ENCODE results near the gene SLC25A30. TPM values are rescaled to one million over a fixed set of nuclear protein-coding genes. Genes with fewer than 3 reads are reported as not detected.
"Not testable (repeated sequence)": the region's sequence is repeated elsewhere in the genome, so short reads cannot be mapped to it uniquely, and the experiment has no call there.

SLC25A30 gene
- polyA plus RNA-seq, 4 donors = 22.4 to 32.4 (median 29.1) TPM

- peak in 3 of 4 donors; percentile 44 to 67 (median 62) for DNase-seq (ENCODE audit: low read depth in 4 of 4, low spot score in 3 of 4)
These were observed 47.2 kb downstream of the SLC25A30 start for GRCh38 chr13:45370922-45371406.

DNA sequence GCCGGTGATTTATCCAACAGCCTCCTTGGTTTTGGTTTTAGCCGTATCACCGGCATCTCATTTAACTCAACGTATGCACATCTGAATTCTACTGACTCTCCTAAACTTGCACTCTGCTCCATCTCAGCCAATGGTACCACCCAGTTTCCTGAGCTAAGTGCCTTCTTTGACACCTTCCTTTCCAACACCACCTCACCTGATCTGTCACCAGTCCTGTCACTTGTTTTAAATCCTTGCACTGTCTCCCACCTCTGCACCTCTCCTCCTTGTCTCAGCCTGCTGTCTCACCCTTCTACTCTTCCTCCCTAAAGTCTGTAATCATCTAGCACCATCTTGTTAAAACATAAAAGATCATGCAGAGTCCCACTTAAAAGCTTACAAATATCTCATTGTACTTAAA is 49.1 kb downstream of the SLC25A30 start:
- no peak for DNase-seq (ENCODE audit: low read depth in 4 of 4, low spot score in 3 of 4)

- DNase-seq (ENCODE audit: low read depth in 4 of 4, low spot score in 3 of 4) = no peak
These were observed 49.6 kb downstream of the SLC25A30 start for GRCh38 chr13:45368571-45368970.

GRCh38 chr13:45368005-45368404 is 50.2 kb downstream of the SLC25A30 start:
- DNase-seq (ENCODE audit: low read depth in 4 of 4, low spot score in 3 of 4) = no peak

DNA sequence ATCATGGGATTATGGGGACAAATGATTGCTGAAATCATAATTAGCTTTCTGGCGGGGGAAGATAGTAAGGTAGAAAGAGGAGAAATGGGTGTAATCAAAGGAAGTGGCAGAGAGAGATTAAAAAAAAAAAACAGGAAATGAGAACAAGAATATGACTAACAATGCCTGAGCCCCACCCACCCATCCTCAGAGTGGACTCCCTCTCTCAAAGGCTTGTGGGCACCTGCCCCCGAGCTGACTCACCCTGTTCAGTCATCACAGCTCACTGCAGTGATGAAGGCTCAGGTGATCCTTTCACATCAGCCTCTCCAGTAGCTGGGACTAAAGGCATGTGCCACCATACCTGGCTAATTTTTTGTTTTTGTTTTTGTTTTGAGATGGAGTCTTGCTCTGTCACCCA is 50.8 kb downstream of the SLC25A30 start:
- no peak for DNase-seq (ENCODE audit: low read depth in 4 of 4, low spot score in 3 of 4)

DNA sequence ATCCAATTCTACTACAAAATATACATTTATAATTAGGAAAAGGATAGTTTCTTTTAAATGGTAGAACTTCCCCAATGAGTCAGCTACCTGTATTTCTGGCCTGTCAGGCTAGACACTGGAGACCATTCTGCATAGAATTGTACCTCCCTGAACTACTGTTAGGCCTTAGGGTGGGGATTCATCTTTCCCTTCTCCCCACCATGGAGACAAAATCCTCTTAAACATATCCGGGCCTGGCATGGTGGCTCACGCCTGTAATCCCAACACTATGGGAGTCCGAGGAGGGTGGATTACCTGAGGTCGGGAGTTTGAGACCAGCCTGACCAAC is 52.7 kb downstream of the SLC25A30 start:
- no peak for DNase-seq (ENCODE audit: low read depth in 4 of 4, low spot score in 3 of 4)

- no peak for DNase-seq (ENCODE audit: low read depth in 4 of 4, low spot score in 3 of 4)
These were observed 53.2 kb downstream of the SLC25A30 start for GRCh38 chr13:45364876-45365557.

- no peak for DNase-seq (ENCODE audit: low read depth in 4 of 4, low spot score in 3 of 4)
These were observed 55.2 kb downstream of the SLC25A30 start for GRCh38 chr13:45362939-45363338.

DNA sequence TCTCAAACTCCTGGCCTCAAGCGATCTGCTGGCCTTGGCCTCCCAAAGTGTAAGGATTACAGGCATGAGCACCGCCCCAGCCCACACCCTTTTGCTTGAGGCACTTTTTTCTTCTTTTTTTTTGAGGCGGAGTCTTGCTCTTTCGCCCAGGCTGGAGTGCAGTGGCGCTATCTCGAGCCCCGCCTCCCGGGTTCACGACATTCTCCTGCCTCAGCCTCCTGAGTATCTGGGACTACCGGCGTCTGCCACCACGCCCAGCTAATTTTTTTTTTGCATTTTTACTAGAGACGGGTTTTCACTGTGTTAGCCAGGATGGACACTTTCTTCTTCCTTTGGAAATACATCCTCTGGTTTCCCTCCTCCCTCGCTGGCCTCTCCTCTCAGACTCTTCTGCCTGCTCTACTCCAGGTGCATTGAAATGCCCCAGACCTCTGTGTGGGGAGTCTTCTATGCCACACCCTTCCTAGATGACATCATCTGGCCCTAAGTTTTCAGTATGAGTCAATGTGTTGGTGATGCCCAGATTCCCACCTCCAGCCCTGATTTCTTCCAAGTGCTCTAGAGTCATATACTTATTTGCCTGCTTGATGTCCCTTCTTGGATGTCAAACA is 56.5 kb downstream of the SLC25A30 start:
- no peak for DNase-seq (ENCODE audit: low read depth in 4 of 4, low spot score in 3 of 4)

- DNase-seq (ENCODE audit: low read depth in 4 of 4, low spot score in 3 of 4) = no peak
These were observed 61.1 kb downstream of the SLC25A30 start for GRCh38 chr13:45356966-45357672.

DNA sequence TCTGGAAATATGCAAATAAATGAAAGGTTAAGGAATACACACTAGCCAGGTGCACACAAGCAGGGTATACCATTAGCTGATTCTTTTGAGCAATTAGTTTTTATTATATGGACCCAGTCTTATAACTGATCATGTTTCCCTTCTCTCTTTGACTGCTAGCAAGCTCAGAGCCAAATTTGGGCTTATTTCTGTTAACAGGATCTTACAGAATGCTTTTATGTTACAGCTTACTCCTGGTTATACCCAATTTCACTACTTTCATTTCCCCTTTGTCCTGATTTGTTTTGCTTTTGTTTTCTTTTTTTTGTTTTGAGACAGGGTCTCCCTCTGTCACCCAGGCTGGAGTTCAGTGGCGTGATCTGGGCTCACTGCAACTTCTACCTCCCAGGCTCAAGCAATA is 64.3 kb downstream of the SLC25A30 start:
- no peak for DNase-seq (ENCODE audit: low read depth in 4 of 4, low spot score in 3 of 4)

GRCh38 chr13:45352031-45352430 is 66.1 kb downstream of the SLC25A30 start:
- DNase-seq (ENCODE audit: low read depth in 4 of 4, low spot score in 3 of 4) = no peak

DNA sequence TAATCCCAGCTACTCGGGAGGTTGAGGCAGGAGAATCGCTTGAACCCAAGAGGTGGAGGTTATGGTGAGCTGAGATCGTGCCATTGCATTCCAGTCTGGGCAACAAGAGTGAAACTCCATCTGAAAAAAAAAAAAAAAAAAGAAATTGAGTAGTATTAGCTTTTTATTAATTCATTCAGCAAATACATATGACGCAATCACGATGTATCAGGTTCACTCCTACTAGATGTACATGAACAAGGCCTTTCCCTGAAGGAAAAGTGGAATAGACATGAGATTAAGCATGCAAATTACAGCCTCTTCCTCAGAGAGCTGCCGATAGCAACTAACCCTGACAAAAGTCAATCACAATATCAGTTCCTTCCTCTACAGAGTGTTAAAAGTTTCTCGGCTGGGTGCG is 68.0 kb downstream of the SLC25A30 start:
- no peak for DNase-seq (ENCODE audit: low read depth in 4 of 4, low spot score in 3 of 4)

GRCh38 chr13:45349438-45349837 is 68.7 kb downstream of the SLC25A30 start:
- DNase-seq (ENCODE audit: low read depth in 4 of 4, low spot score in 3 of 4) = no peak

DNA sequence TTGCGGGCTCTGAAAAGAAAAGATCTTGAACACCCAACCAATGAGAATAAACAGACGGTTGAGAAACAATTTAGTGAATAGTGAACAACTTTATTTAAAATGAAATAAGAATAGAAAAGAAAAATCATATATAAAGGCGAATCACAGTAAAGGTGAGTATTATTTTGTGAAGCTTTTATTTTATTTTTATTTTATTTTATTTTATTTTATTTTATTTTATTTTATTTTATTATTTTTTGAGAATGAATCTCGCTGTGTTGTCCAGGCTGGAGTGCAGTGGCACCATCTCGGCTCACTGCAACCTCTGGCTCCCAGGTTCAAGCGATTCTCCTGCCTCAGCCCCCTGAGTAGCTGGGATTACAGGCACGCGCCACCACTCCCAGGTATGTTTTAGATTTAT is 74.1 kb downstream of the SLC25A30 start:
- DNase-seq (ENCODE audit: low read depth in 4 of 4, low spot score in 3 of 4) = not testable (repeated sequence)

Other genes with a start within 250 kb of the SLC25A30 start
- gene KCTD4, start 217.3 kb downstream of the SLC25A30 start, polyA plus RNA-seq (ENCODE audit: insufficient read length in 4 of 4) = under 1 TPM; 0.29 to 0.74 (median 0.43) TPM
- 1,000 to 10,000 TPM; 6,707 to 7,042 (median 6,975) TPM for gene TPT1, start 77.2 kb downstream of the SLC25A30 start, polyA plus RNA-seq (ENCODE audit: insufficient read length in 4 of 4)
- 10 to 100 TPM; 27.3 to 34.7 (median 32.5) TPM for gene COG3, start 46.6 kb upstream of the SLC25A30 start, polyA plus RNA-seq (ENCODE audit: insufficient read length in 4 of 4)
- gene ERICH6B, start 197.4 kb upstream of the SLC25A30 start, polyA plus RNA-seq (ENCODE audit: insufficient read length in 4 of 4) = 1 to 10 TPM; 1.0 to 2.5 (median 1.1) TPM

All from right renal pelvis (tissue), 4 donors.